SK-N-SH treated with all-trans-retinoic acid at 6 μM for 48 hours (cell line): Measurements from ENCODE around the gene LGALS9.

ENCODE experiments used
- ARNTL ChIP-seq: fragments of 450-650 bp; formaldehyde crosslinking; IDR thresholded peaks from 2 replicates; pipeline ENCODE4 v1.5.0; 2020; ENCODE audit warnings: low read depth, mild to moderate bottlenecking, moderate library complexity, borderline replicate concordance
- BACH2 ChIP-seq: fragments of 250-450 bp; sonication (Bioruptor Pico); IDR thresholded peaks from 2 replicates; pipeline ENCODE4 v1.9.0; 2021; ENCODE audit warnings: mild to moderate bottlenecking, borderline replicate concordance
- CSRNP3 ChIP-seq: fragments of 250-450 bp; sonication (Bioruptor Pico); IDR thresholded peaks from 2 replicates; pipeline ENCODE4 v1.5.1; 2021; ENCODE audit warnings: mild to moderate bottlenecking, moderate library complexity
- GLIS3 ChIP-seq: fragments of 250-450 bp; sonication (Bioruptor Pico); IDR thresholded peaks from 2 replicates; pipeline ENCODE4 v1.5.0; 2020; ENCODE audit warnings: mild to moderate bottlenecking, moderate library complexity
- OSR1 ChIP-seq: fragments of 250-450 bp; sonication (Bioruptor Pico); IDR thresholded peaks from 2 replicates; pipeline ENCODE4 v1.8.0; 2022; ENCODE audit warnings: moderate library complexity, mild to moderate bottlenecking, inconsistent platforms
- POU6F1 ChIP-seq: fragments of 250-450 bp; sonication (Bioruptor Pico); IDR thresholded peaks from 2 replicates; pipeline ENCODE4 v1.8.0; 2021; ENCODE audit warnings: low read depth, mild to moderate bottlenecking, moderate library complexity, borderline replicate concordance
- RARB ChIP-seq: fragments of 250-450 bp; sonication (Bioruptor Pico); IDR thresholded peaks from 2 replicates; pipeline ENCODE4 v1.8.0; 2021; ENCODE audit warnings: mild to moderate bottlenecking, moderate library complexity
- TCF4 ChIP-seq: fragments of 250-450 bp; sonication (Bioruptor Pico); IDR thresholded peaks from 2 replicates; pipeline ENCODE4 v1.8.0; 2021; ENCODE audit warnings: mild to moderate bottlenecking, moderate library complexity, borderline replicate concordance
- TSHZ2 ChIP-seq: fragments of 250-450 bp; sonication (Bioruptor Pico); IDR thresholded peaks from 2 replicates; pipeline ENCODE4 v1.5.0; 2020; ENCODE audit warnings: mild to moderate bottlenecking, moderate library complexity
- ZC3H10 ChIP-seq: fragments of 250-450 bp; sonication (Bioruptor Pico); IDR thresholded peaks from 2 replicates; pipeline ENCODE4 v1.5.1; 2021; ENCODE audit warnings: mild to moderate bottlenecking, moderate library complexity
- ZFP30 ChIP-seq: fragments of 450-650 bp; formaldehyde crosslinking; IDR thresholded peaks from 2 replicates; pipeline ENCODE4 v1.5.0; 2022; ENCODE audit warnings: mild to moderate bottlenecking, moderate library complexity
- ZNF565 ChIP-seq: fragments of 450-650 bp; formaldehyde crosslinking; conservative IDR thresholded peaks from 2 replicates; pipeline ENCODE4 v1.5.0; 2020; ENCODE audit warnings: low read depth, mild to moderate bottlenecking, moderate library complexity

- TF ChIP-seq ZFP30 (CRISPR knock-in tag) (no peak), OSR1 (CRISPR knock-in tag) (no peak), ARNTL (CRISPR knock-in tag) (no peak), TSHZ2 (CRISPR knock-in tag) (no peak), ZNF565 (no peak), BACH2 (CRISPR knock-in tag) (no peak), TCF4 (no peak), ZC3H10 (CRISPR knock-in tag) (no peak), GLIS3 (no peak), POU6F1 (no peak), RARB (CRISPR knock-in tag) (no peak), CSRNP3 (CRISPR knock-in tag) (no peak)
Measured at GRCh38 chr17:27665549-27665948, 34.6 kb downstream of the LGALS9 start.
